ENCODE data around the gene LYPLA2. TPM values are rescaled to one million over a fixed set of nuclear protein-coding genes. Genes with fewer than 3 reads are reported as not detected.
A peak's percentile ranks its signal among the peaks of the same experiment; 100 is the strongest.
"Not testable (repeated sequence)": the region's sequence is repeated elsewhere in the genome, so short reads cannot be mapped to it uniquely, and the experiment has no call there.

Gene LYPLA2
- polyA plus RNA-seq, 1 donor: 32.3 TPM

GRCh38 chr1:23779826-23780371, 11.0 kb upstream of the LYPLA2 start:
- DNase-seq: no peak

- not testable (repeated sequence) for DNase-seq
Measured at GRCh38 chr1:23783141-23783540, 7.8 kb upstream of the LYPLA2 start.

DNA sequence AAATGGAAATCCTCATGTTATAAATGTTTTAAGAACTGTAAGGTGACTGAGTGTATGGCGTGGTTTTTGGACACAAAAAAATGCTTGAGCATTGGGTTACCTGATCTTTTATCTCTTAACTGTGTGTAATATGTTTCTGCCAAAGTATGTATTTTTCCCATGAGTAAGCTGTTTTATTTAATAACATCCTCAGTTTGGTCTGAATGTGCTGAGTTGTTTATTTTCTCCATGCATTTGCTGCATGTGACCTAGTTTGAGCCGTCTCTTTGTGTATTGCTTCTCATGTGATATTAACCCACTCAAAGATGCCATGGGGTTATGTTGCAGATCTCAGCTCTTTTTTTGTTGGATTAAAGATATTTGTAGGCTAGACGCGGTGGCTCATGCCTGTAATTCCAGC, 6.1 kb upstream of the LYPLA2 start:
- no peak for DNase-seq

GRCh38 chr1:23787701-23788100, 3.2 kb upstream of the LYPLA2 start:
- DNase-seq: no peak

GRCh38 chr1:23788695-23789094, 2.2 kb upstream of the LYPLA2 start:
- DNase-seq: no peak

- no peak for DNase-seq
Measured at GRCh38 chr1:23791516-23792047, 637 bp downstream of the LYPLA2 start.

DNA sequence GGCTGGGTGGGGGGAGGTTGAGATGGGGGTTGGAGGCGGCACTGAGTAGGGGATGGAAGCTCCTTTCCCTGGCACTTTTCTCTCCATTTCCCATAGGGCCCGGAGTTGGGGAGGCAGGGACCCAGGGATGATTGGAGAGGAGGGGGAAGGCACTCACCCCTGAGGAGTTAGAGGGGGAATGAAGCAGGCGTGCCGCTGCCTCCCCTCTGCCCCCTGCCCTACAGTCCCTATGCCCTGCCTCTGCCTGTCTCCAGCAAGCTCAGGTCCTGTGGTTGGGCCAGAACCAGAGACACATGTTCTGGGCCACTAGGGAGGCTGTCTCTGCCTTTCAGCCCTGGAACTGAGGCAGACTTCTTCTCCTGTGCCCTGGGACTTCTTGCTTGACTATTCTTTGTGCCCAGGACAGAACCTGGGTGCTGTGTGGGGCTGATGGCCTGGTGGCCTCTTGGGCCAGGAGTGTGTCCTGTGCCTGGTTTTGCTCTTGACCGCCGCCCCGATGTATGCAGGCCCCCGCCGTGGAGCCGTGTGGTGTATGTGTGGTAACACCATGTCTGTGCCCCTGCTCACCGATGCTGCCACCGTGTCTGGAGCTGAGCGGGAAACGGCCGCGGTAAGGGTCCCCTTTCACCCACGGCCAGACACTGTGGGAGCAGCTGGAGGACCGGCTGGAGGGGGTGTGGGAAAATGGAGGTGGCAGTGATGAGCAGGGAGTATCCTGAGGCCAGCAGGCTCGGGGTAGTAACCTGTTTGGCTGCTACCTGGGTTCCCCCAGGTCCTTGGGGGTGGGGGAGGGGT, 1.4 kb downstream of the LYPLA2 start:
- DNase-seq: no peak

- DNase-seq: no peak
Measured at GRCh38 chr1:23793018-23793781, 2.3 kb downstream of the LYPLA2 start.

GRCh38 chr1:23793861-23794731, 3.2 kb downstream of the LYPLA2 start:
- no peak for DNase-seq

DNA sequence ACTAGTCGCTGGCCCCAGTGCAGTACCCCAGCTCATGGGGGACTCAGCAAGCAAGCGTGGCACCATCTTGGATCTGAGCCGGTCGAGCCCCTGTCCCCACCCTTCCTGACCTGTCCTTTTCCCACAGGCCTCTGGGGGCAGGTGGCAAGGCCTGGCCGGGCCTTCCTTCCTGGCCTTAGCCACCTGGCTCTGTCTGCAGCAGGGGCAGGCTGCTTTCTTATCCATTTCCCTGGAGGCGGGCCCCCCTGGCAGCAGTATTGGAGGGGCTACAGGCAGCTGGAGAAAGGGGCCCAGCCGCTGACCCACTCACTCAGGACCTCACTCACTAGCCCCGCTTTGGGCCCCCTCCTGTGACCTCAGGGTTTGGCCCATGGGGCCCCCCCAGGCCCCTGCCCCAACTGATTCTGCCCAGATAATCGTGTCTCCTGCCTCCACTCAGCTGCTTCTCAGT, 3.8 kb downstream of the LYPLA2 start:
- DNase-seq: not testable (repeated sequence)

DNA sequence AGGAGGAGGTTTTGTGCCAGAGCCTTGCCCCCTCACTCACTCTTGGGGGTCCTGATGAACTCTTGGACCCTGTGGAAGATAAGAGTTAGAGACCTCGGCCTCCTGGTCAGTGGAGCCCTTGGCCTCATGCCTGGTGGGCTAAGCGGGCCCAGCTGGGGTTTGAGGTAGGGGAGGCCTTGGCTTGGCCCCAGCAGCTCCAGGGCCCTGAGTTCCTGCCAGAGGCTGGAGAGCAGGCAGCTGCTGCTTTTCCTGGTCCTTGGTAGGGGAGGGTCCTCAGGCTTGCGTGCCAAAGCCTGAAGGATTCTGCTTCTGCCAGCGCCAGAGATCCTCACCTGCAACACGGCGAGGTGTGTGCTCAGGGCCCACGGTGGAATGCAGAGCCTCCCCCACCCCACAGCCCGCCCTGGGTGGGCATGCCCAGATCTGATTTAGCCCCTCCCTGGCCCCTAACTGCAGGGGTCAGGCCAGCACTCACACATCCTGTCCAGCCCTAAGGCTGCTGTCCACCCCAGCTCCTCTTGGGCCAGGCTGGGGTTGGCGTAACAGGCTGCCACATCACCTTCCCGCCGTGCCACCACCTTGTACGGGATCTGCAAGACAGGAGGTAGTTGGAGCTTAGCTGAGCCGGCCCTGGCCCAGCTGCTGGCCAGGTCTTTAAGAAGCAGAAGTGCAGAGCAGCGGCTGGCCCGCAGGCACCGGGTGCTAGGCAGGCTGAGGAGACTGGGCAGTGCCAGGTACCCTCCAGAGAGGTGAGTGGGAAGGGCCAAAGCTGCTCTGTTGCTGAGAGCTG, 4.9 kb downstream of the LYPLA2 start:
- no peak for DNase-seq

GRCh38 chr1:23796466-23797271, 5.7 kb downstream of the LYPLA2 start:
- DNase-seq: no peak

DNA sequence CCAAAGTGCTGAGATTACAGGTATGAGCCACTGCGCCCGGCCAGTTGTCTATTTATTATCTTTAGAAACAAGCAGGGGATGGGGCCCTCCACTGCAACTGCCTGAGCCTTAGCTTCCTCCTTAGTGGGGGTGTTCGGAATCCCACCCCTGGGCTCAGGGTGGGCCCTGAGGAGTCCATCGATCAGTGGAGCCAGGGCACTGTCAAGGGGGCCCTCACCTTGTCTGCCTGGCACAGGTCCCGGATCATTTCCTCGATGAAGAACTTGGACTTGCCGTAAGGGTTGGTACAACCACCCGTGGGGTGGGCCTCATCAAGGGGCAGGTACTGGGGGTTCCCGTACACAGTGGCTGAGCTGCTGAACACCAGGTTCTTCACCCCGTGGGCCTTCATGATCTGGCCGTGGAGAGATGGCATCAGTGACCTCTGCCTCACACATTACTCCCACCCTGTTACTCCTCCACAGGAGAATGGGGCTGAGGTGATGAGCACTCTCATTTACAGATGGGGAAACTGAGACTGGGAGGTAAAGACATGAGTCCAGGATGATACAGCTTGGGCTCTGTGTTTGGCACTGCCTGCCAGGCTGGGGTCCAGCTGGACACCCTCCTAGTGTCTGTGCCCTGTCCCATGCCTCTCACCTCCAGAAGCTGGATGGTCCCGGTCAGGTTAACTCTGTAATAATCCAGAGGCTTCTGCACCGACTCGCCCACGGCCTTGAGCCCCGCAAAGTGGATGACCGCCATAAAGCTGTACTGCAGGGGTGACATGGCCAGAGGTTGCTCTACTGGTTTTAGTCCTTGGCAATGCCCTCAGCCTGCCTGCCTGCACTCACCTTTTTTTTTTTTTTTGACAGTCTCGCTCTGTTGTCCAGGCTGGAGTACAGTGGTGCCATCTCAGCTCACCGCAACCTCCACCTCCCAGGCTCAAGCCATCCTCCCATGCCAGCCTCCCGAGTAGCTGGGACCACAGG, 6.8 kb downstream of the LYPLA2 start:
- DNase-seq: no peak

- no peak for DNase-seq
Measured at GRCh38 chr1:23798662-23799142, 7.8 kb downstream of the LYPLA2 start.

DNA sequence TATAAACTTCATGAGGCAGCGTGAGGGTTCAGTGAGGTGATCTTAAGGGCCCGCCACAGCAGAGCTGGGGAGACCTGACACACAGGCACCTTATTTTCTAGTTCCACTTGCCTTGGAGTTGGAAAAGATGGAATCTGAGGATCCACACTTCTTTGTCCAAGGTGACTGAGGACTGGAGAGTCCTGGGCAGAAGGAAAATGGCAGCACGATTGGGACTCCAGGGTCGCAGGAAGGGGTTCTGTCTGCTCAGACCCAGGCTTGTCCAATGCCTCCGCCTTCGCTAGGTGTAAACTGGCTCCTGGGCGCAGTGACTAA, 8.3 kb downstream of the LYPLA2 start:
- DNase-seq: no peak

DNA sequence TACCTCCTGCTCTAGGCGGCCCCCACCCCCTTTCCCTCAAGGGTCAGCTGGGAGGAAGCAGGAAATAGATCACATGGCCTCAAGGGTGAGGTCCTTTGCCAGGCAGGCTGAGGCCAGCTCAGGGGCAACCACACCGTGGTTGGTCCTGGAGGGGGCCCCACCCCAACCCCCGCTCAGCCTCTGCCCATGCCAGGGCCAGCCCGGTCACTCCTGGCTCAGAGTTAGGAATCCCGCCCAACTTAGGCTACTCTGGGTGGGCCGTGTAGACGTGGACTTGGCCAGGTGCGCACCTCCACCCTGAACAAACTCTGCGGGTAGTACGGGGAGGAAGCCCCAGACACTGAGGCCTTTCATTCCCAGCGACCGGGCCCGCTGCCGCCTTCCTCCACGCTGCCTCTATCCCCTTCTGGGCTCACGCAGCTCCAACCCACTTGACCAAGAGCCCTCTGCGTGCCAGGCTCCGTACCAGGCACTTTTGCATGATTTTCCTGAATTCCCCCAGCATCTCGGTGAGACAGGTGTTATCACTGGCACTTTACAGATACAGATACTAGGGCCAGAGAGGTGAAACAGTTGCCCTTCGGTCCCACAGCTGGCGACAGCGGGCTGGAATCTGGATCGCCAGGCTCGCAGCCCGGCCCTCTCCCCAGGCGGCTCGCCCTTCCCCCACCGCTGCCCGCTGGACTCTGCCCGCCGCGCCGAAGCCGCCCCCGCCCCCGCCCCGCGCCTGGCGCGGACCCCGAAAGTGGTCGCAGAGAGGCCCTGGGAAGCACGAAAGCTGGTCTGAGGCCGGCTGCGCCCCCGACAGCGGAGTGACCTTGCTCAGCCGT, 8.8 kb downstream of the LYPLA2 start:
- no peak for DNase-seq

GRCh38 chr1:23800400-23801337, 9.7 kb downstream of the LYPLA2 start, which contains the start of gene GALE:
GALE (minus strand) TSS chr1:23800754; CDS start chr1:23799007, 1,747 bp downstream.
- DNase-seq: peak; percentile 99
